Heart right ventricle (tissue), 16 donors: ENCODE results near the gene PLA2G4B. TPM values are rescaled to one million over a fixed set of nuclear protein-coding genes. Genes with fewer than 3 reads are reported as not detected.

ENCODE experiments used
- ATAC-seq, 8 donors: fragments of 200-7000 bp; cut with Tn5 transposase; one replicate each; pipeline ENCODE4 v1.9.1; 2020; ENCODE audit warnings: mild to moderate bottlenecking in 8 of 8, moderate library complexity in 8 of 8, moderate number of reproducible peaks in 1 of 8
- DNase-seq, 2 donors: peaks; one replicate each; pipeline ENCODE4 v3.0.0-alpha.2; 2020
- H3K27ac ChIP-seq, 10 donors: fragments of 200-600 bp; sonication (generic) in 2 of 10; one replicate each; pipeline versions ENCODE4 v1.5.0 to v1.8.0; 2020 to 2022; ENCODE audit warnings: mild to moderate bottlenecking in 3 of 10
- H3K27me3 ChIP-seq, 7 donors: fragments of 200-600 bp; one replicate each; pipeline ENCODE4 v1.8.0; 2021 to 2022; ENCODE audit warnings: mild to moderate bottlenecking in 2 of 7
- H3K36me3 ChIP-seq, 9 donors: fragments of 200-600 bp; sonication (generic) in 1 of 9; one replicate each; pipeline versions ENCODE4 v1.5.0 to v1.8.0; 2020 to 2022; ENCODE audit warnings: mild to moderate bottlenecking in 2 of 9
- H3K4me1 ChIP-seq, 9 donors: fragments of 200-600 bp; sonication (generic) in 1 of 9; one replicate each; pipeline versions ENCODE4 v1.5.0 to v1.8.0; 2020 to 2022; ENCODE audit warnings: mild to moderate bottlenecking in 4 of 9
- H3K4me3 ChIP-seq, 10 donors: fragments of 200-600 bp; sonication (generic) in 2 of 10; one replicate each; pipeline versions ENCODE4 v1.5.0 to v1.8.0; 2020 to 2022; ENCODE audit warnings: mild to moderate bottlenecking in 7 of 10, moderate library complexity in 2 of 10
- H3K9me3 ChIP-seq, 11 donors: fragments of 200-600 bp in 10 of 11; sonication (generic) in 2 of 11; one replicate each; pipeline versions ENCODE4 v1.5.0 to v1.8.0; 2013 to 2022; ENCODE audit warnings: mild to moderate bottlenecking in 2 of 11, control low read depth in 1 of 11, moderate library complexity in 1 of 11
- WGBS, 2 donors: extraction: QIAGEN DNeasy Blood & Tissue Kit; methylation state at CpG; one replicate each; pipeline ENCODE4 v1.1.7; 2013; ENCODE audit warnings: inconsistent platforms in 1 of 2; 5-methylcytosine and 5-hydroxymethylcytosine counted together
- intact Hi-C, 10 donors: fragments of 100-400 bp; cut with DNase I; formaldehyde crosslinking; loops; one replicate each; pipeline versions ENCODE4 v1.11.1 to v1.14.2; 2022
- polyA plus RNA-seq, 2 donors: library from polyadenylated mRNA; stranded (reverse); fragments of 200-250 nt; gene quantifications; one replicate each; pipeline ENCODE4 v1.2.3, GENCODE V29; 2013
- total RNA-seq, 10 donors: library from RNA; stranded (reverse); fragmentation: NEBNext Ultra II Directional in 3 of 10; extraction: Animal tissue kit (Norgen Biotek cat#: 25700) in 3 of 10; gene quantifications; one replicate each; pipeline versions ENCODE4 v1.2.1 to v1.2.4, GENCODE V29; 2021 to 2023
- TF ChIP-seq, protein P1 (sequence below), 9 donors: fragments of 200-600 bp; sonication (generic) in 2 of 9; IDR thresholded peaks; one replicate each; pipeline versions ENCODE4 v1.5.0 to v1.8.0; 2021 to 2022; ENCODE audit warnings: antibody characterized with exemption in 9 of 9, mild to moderate bottlenecking in 5 of 9, moderate library complexity in 1 of 9
- donor health status: Arrhythmogenic right ventricular cardiomyopathy.
- donor health status: ischemic (EF 13 %, LVEDD 7.1; RV severe dilation, severe dysfunction).
- donor health status: healthy with polysubstance abuse.
- donor health status: DM: no; HTN: yes; CAD: no.
- donor health status: DM: no; HTN: no; CAD: no.
- donor health status: ischemic (EF 25% LVEDD 6.9; RV normal size, moderate dysfunction).
- donor health status: ischemic (EF 25% LVEDD 5.7; RV mildly dilated, moderate dysfunction).
- donor health status: healthy.
- donor health status: DM: yes; HTN: yes; CAD: no.
- donor health status: Ischemic cardiomyopathy.
- donor health status: ischemic (EF 35%, LVEDD 5.7; RV mildly dilated, moderate dysfunction).
- donor health status: nonischemic (EF 11% LVEDD 7.7; RV severe dilation, severe dysfunction).
- donor health status: DM: yes; HTN: yes; CAD: no.
- donor health status: PGD.
- donor health status: ischemic (EF 29% LVEDD 5.4; RV normal size, mild dysfunction).
- donor health status: nonischemic (EF 23%, LVEDD 6.1; RV moderate dilation, normal function).

Gene PLA2G4B
- total and polyA plus RNA-seq, 12 donors: 1.6 to 16.0 (median 3.2) TPM

GRCh38 chr15:41893422-41894250 is 55.0 kb downstream of the PLA2G4B start, which contains the start of gene SPTBN5:
TSS of gene SPTBN5 (minus strand) at chr15:41894053. CDS start at chr15:41893497, 556 bp downstream.
- DNase-seq (no peak), ATAC-seq (peak in 2 of 8 donors; percentile 2 to 18)
- intact Hi-C loops: loop anchor here in 3 of 10 donors (5.0 to 10.0 kb wide), 4 partner anchors 61 to 121 kb away; partner anchors contain the start of genes MAPKBP1 (in 2 of the 3) and JMJD7 (in 1 of the 3)
- Histone ChIP-seq H3K27ac (peak within 1 kb of the TSS; percentile 78 to 93 (median 90)), H3K27me3 (no peaks in the 10 kb centered on the region), H3K4me1 (peaks cover 19 to 39% (median 30%) of the 10 kb centered on the region in 9 donors), H3K36me3 (peaks cover 0 to 25% (median 13%) of the 10 kb centered on the region in 9 donors), H3K4me3 (peak within 1 kb of the TSS; percentile 22 to 55 (median 48)), H3K9me3 (no peaks in the 10 kb centered on the region)
- WGBS, 2 donors: 75 to 78% methylated on average over 14 to 15 of the region's 15 CpGs
- TF ChIP-seq, protein P1, sequence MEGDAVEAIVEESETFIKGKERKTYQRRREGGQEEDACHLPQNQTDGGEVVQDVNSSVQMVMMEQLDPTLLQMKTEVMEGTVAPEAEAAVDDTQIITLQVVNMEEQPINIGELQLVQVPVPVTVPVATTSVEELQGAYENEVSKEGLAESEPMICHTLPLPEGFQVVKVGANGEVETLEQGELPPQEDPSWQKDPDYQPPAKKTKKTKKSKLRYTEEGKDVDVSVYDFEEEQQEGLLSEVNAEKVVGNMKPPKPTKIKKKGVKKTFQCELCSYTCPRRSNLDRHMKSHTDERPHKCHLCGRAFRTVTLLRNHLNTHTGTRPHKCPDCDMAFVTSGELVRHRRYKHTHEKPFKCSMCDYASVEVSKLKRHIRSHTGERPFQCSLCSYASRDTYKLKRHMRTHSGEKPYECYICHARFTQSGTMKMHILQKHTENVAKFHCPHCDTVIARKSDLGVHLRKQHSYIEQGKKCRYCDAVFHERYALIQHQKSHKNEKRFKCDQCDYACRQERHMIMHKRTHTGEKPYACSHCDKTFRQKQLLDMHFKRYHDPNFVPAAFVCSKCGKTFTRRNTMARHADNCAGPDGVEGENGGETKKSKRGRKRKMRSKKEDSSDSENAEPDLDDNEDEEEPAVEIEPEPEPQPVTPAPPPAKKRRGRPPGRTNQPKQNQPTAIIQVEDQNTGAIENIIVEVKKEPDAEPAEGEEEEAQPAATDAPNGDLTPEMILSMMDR (IDR thresholded peaks at IDR 0.05): no peak

DNA sequence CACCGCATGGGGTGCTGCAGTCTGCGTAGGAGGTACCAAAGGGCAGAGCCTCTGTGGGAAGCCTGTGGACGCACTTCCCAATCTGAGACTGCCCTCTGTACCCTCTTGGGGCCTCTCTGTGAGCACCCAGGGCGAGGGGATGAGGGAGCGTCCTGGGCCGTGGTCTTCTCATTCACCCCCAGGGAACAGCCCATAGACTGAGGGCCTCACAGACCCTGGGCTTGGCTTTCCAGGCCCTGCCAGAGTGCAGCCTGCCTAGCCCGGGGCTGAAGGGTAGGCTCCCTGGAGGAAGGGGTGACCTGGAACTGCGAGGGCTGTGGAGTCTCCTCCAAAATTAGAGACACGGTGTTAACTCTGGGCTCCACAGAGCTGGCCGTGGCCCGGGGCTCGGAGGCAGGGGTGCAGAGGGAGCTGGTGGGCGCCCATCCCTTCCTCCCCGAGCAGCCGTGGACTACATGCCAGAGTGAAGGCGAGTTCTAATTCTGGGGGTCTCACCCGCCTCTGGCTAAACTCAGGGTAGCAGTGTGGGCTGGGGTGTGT is 55.7 kb downstream of the PLA2G4B start:
- peak in 7 of 8 donors; percentile 0 to 12 (median 4) for ATAC-seq

GRCh38 chr15:41894791-41895463 is 56.3 kb downstream of the PLA2G4B start:
- Histone ChIP-seq H3K4me3 (peak overlapping the region in 9 of 10 donors; percentile 26 to 55 (median 51)), H3K9me3 (no peaks in the 10 kb centered on the region), H3K27me3 (no peaks in the 10 kb centered on the region), H3K27ac (peak overlapping the region; percentile 77 to 93 (median 86)), H3K4me1 (peaks cover 19 to 43% (median 30%) of the 10 kb centered on the region in 9 donors), H3K36me3 (peaks cover 0 to 38% (median 24%) of the 10 kb centered on the region in 9 donors)
- ATAC-seq: peak; percentile 74 to 92 (median 88)
- TF ChIP-seq, protein P1 (IDR thresholded peaks at IDR 0.05): peak in 5 of 9 donors; percentile 17 to 52 (median 40)
- DNase-seq: peak; percentile 82 to 86
- intact Hi-C loops: loop anchor here in 4 of 10 donors (5.0 to 10.0 kb wide), 5 partner anchors 58 to 123 kb away; partner anchors contain the start of genes MAPKBP1 (in 2 of the 4), JMJD7 (in 1 of the 4) and PLA2G4B (in 1 of the 4)
- 5% methylated on average over 23 to 24 of the region's 24 CpGs for WGBS, 2 donors

More for the DNA sequence above, 55.7 kb downstream of the PLA2G4B start:
- H3K4me1 ChIP-seq: peaks cover 19 to 39% (median 30%) of the 10 kb centered on the region in 9 donors
- intact Hi-C loops: loop anchor here in 3 of 10 donors (5.0 to 10.0 kb wide), 4 partner anchors 62 to 122 kb away; partner anchors contain the start of genes MAPKBP1 (in 2 of the 3) and JMJD7 (in 1 of the 3)
- 37 to 41% methylated on average over 16 to 17 of the region's 17 CpGs for WGBS, 2 donors
- H3K9me3 ChIP-seq: no peaks in the 10 kb centered on the region
- H3K27me3 ChIP-seq: no peaks in the 10 kb centered on the region
- peak overlapping the region; percentile 77 to 93 (median 86) for H3K27ac ChIP-seq
- DNase-seq: no peak
- H3K4me3 ChIP-seq: peak overlapping the region in 9 of 10 donors; percentile 26 to 55 (median 51)
- H3K36me3 ChIP-seq: peaks cover 0 to 32% (median 20%) of the 10 kb centered on the region in 9 donors
- TF ChIP-seq, protein P1 (IDR thresholded peaks at IDR 0.05): no peak
